ENCODE results near the gene SYT2.

SYT2 gene

DNA sequence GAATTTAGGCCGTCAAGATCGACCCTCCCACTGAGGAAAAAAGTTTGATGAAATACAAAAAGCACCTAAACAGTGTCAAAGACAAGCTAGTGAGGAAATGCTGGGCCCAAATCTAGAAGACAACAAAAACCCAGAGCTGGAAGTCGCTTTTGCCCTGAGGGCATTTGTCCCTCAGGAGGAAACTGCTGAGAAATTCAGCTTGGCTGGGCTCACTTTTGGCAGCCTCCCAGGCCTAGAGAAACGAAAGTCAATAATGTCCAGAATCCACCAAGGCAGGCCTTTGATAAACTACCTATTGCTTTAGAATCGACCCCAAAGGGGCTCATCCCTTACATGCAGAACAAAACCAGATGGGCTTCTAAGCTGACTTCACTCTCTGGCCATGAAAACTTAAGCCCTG, 38.9 kb downstream of the SYT2 start:
- DNase-seq: peak; percentile 20

DNA sequence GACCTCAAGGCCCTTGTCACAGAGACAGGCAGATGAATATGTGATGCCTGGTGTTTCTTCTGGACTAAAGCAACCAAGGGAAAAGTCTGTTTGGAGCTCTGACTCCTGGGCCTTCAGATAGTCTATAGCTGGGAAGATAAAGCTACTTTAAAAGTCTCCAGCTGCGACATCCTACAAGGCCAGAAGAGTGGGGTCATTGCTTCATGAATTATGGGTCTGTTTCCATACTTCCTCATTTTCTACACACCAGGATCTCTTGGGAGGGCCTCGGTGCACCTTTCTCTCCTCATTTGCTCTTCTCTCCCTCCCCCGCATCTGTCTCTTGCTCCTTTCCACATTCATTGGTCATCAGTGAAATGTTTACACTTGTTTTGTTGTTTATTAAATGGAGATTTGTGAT, 44.8 kb downstream of the SYT2 start:
- no peak for DNase-seq

DNA sequence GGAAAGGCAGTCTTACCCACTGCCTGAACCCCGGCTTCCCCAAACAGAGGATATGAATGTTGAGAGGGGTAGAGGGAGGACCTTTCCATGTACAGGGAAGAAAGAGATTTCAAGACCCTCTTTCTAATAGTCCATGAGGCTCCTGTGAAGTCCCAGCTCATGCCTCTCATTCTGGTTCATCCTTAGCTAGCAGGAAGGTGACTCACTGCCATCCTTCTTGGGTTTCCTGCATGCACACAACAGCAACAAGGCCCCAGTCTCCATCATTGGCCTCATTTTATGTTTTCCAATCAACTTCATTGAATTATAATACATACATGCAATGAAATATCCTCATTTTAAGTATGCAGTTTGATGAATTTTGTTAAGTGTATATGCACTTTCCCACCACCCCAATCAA, 46.2 kb downstream of the SYT2 start:
- no peak for DNase-seq

DNA sequence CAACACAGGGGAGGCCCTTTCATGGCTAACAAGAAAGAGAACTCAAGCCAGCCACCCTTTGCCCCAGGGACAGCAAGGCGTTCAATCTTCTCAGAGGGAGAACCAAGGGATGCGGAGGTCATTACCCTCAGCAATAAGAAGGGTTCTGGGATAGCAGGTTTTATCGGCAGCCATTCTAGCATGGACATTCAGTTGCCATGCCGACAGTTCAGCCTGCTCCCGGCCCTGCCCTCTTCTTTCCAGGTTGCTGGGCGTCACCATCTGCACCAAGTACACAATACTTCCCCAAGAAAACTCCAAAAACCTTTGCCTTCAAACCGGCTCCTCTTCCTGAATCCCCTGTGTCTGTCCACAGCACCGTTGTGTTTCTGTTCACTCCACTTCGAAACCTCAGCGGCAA, 47.1 kb downstream of the SYT2 start:
- DNase-seq: no peak

DNA sequence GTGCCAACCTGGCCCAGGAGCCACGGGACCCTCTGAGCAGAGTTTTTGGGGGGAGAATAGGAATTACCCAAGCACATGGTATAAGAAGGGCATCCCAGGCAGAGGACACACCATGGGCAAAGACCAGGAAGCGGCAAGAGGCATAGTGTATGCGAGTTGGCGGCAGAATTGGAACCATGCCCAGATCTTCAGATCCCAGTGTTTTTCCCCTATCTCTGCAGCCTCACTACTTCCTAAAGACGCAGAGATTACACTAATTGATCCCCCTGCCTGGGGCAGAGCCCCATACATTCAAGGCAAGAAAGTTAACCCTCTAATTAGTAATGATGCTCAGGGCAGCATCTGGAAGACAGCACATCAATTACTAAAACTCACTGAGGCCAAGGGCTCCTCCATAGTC, 48.2 kb downstream of the SYT2 start:
- no peak for DNase-seq

DNA sequence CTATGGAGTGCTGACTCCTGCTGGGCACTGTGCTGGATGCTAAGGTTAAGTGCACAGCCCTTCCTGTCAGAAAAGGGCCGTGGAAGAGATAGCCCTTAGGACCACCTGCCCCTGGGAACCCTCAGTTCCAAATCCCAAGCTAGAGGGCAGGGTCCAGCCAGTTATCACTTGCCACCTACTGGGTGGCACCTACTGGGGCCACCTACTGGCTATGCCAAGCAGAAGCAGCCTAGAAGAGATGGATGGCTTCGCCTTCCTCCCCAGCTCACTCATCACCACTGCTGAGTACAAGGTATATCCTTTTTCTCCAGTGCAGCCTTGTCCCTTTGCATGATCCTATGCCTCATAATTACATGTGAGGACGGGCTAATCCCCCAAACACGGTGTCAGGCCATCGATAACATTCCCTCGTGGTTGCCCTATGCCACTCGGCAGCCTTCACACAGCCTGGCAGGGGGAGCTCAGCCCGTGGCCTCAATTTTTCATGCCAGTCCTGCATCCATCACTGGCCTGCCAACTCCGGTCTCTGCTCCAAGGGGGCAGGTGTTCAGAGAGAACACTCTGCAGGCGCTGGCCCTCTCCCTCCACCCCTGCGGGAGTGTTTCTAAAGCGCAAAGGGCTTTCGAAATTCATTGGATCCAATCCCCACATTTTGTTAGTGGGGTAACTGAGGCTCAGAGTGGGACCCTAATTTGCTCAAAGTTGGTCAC, 49.0 kb downstream of the SYT2 start:
- no peak for DNase-seq

DNA sequence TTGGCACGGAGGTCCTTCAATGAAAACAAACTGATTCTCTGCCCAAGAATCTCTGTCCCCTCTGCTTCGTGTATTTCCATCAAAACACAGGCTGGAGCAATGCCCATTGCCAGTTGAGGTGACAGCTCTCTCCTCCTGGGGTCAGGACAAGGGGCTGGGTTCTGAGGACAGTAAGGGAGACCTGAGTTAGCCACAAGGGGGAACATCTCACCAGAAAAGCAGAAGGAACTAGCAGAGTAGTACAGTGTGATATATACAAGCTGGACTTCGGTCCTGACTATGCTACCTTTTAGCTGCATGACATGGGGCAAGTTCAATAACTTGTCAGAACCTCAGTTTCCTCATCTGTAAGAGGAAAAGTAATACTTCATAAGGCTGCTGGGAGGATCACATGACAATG, 50.3 kb downstream of the SYT2 start:
- DNase-seq: no peak

DNA sequence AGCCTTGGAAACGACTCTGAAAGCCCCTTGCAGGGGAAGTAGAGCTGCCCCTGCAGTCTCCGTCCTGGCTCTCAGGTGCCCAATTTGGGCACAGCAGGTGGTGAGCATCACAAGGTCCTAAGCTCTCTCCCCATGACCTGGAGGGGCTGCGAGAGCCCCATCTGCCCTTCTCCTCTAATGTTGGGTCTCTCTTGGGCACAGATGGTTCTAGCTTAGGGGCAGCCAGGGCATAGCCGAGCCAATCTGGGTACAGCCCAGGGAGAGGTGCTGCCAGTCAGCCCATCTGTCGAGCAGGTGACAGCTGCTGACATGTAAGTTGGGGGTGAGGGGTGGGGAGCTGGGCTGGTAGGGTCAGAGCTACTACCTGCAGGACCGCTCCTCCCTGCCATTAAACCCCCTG, 50.7 kb downstream of the SYT2 start:
- peak; percentile 51 for DNase-seq

DNA sequence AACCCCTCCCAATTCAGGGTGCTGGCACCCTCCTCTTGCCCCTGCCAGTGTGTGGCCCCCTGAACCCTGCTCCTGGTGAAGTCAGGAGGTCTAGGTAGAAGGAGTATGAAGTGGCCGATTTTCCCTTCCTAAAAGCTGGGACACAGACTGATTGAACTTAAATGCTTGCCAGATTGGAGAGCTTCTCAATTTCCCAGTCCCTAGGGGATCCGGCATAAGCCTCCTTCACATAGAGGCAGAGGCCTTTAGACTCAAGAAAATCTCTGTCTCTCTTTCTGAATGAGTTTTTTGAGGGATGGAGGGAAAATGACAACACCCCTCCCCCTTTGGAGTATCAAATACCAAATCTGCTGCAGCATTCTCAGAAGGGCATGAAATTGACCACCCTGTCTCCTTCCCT, 51.5 kb downstream of the SYT2 start:
- DNase-seq: no peak

DNA sequence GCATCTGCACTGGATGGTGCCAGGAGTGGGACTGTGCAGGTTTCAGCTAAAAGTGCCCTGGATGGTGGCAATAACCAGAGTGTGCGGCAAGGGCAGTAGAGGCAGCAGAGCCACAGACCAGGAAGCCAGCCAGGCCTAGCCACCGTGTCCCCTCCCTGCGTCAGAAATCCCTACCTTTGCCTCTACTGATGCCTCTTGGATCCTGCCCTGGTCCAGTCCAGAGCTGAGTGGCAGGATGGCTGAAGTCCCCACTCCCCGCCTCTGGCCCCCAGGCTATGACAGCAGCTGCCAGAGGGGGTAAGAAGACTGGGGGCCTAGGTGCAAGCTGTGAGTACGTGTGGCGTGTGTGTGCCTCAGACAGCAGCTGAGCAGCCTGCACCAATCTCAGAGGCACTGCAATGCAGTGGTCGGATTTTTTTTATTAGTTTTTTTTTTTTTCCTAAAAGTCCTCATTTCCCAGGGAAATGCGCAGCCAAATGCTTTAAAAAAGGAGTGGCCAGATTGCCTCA, 51.9 kb downstream of the SYT2 start:
- no peak for DNase-seq

DNA sequence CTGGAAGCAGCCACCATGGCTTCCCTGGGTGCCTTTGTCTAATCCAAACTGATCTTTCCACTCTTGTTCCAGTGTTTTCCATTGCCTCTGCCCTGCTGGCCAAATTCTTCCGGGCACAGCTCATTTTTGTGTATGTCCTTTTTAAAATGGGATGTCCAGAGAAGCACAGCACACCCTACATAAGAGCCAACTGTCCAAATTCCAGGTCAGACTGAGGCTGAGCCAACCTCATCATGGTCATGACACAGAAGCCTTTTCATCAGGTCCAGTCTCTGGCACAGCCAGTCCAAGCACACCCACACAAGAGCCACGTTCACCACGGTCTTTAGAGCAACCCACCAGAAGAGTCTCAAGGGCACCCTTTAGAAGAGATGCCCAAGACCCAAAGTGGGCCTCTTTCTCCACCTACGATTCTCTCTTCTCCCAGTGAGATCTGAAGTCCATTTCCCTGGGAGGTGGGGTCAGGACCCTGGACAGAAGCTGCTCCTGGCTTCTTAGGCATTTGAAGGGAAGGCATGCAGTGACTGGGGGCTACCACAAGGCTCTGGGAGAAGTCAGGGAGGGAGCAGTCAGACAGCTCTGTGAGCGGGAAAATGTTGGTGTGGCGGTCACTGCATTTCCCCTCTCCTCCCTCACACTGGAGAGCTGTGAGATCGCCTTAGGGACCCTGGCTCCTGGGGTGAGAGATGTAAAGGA, 53.2 kb downstream of the SYT2 start:
- DNase-seq: no peak

DNA sequence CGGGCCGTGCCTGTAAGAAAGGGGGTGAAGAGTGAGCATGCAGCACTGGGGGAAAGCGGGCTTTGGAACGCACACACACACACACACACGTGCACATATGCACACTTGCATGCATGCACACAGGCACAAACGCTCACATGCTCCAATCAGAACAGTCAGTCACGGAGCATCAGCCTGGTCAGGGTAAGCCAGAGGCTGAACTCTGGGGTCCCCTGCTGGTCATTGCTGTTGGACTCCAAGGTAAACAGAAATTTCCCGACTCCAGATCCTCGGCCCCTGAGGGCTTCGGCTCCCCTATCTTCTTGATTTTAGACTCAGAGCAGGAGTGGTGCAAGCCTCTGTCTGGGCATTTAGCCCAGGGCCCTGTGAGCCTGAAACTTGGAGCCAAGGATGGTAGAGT, 54.2 kb downstream of the SYT2 start:
- DNase-seq: no peak

DNA sequence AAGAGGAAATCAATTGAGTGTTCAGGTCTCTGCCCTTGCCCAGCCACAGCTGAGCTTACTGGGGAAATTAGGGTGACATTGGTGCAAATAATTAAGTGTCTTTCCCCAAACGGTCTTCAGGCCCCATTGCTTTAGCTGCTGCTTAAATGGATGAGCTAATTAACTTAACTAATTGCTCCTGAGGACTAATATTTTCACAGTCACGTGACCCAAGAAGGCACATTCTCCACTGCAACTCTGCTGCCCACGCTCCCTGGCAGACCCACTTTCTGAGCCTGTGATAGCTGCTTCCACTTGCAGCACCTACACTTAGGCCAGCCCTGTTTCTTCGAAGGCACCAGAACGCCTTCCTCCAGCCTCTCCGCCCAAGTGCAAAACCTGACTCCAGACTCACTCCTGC, 56.2 kb downstream of the SYT2 start:
- no peak for DNase-seq

DNA sequence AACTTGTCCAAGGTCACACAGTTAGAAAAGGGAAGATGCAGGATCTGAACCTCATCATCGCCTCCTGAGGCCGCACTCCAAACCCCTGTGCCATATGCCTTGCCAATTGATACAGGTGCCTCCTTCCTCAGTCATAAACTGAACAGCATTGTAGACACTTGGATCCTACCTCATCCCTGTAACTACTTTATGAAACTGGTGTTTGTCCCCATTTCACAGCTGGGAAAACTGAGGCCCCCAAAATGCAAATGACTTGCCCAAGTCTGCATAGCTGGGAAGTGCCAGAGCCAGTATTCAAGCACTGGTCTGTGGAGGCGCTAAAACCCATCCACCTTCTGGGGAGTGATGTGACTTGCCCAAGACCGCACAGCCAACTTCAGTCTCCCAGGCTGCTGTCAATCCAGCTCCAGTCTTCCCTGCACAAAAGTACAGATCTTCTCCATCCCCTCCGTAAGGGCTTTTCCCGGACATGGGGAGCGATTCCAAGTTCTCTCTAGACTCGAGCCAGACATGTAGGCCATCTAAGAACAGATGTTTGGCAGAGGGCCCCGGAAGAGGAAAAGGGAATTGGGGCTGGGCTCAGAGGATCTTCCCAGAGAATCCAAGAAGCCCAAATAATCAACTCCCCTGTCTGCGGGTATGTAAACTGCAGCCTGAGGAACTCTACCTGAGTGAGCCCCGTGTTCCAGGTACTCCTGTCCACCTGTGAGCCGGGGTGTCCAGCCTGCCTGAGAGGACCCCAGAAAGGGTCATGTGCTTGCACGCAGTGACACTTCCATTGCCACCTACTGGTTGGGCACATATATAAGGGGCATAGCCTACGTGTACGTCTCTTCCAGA, 60.5 kb downstream of the SYT2 start:
- DNase-seq: peak; percentile 45

DNA sequence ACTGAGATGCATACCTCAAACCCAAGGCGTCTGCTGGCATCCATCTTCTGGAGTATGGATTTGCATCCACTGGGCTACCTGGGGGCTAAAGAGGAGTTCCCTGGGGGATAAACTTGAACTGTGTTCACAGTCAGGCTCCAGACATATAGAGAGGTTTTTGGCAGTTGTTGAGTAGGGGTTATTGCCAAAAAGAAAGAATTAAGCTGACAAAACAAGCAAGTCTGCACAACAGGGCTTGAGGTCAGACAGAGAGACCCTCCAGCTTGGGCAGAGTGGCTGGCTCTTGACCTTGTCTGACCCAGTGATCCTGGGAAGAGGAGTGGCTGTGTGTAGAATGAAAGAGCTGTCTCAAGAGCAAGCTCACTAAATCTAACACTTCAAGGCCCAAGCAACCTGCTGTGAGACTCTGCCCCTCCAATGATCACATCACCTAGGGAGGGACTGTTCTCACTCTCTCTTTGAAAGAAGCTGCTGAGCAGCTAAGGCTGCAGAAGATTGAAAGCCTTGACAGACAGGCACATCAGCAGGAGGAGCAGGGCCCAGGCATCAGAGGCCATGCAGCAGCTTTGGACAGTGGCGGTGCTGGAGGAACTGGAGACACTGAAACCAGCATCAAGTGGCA, 61.5 kb downstream of the SYT2 start:
- no peak for DNase-seq

DNA sequence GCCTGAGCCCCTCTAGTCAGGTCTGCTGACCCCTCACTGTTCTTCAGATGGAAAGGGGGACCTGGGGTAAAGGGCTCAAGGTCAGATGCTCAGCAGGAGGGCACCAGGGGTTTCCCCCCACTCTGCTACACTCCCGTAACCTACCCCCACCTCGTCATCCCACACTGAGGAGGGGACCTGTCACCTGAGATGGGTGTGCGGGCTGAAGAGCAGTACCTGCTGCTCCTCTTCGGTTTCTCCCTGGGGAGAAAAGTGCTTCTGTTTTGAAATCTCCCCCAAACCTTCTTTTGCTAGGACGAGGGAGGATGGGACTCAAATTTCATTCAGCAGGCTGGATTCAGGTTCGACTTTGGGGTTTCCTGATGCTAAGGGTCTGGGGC, 65.2 kb downstream of the SYT2 start:
- no peak for DNase-seq

DNA sequence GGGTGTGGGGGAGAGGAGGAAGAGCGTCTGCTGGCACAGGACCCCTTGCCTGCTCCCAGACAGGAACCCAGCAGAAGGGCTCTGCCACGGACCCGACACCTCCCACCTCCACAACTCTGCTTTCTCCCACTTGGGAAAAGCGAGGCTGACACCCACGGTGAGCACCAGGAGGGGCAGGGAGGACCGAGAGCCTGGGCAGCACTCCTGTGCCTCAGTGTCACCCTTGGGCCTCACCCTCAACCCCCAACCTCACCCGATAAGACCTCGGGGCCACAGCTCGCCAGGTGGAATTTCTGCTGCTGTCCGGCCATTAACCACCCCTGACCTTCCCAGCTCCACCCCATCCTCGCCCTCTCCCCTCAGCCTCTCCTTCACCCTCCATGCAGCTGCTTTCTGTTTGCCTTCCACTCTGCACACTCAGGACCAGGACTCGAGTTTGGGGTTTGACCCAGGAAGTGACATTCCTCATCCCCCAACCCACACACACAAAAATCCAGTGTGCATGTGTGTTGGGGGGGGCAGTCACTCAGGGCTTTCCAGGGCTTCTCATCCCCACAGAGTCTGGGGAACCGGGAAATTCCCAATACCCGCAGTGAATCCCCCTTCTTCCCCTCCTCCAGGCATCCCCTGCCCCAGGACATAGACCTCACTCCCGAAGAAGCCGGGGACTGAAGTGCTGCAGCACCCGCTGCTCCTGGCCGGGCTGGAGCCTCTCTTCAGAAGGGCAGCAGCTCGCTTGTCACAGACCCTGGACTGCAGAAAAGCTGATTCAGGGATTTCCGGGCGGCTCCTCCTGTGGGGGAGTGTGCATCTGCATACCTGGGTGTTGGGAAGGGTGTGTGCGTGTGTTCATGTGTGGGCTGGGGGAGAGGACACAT, 65.8 kb downstream of the SYT2 start:
- DNase-seq: no peak

DNA sequence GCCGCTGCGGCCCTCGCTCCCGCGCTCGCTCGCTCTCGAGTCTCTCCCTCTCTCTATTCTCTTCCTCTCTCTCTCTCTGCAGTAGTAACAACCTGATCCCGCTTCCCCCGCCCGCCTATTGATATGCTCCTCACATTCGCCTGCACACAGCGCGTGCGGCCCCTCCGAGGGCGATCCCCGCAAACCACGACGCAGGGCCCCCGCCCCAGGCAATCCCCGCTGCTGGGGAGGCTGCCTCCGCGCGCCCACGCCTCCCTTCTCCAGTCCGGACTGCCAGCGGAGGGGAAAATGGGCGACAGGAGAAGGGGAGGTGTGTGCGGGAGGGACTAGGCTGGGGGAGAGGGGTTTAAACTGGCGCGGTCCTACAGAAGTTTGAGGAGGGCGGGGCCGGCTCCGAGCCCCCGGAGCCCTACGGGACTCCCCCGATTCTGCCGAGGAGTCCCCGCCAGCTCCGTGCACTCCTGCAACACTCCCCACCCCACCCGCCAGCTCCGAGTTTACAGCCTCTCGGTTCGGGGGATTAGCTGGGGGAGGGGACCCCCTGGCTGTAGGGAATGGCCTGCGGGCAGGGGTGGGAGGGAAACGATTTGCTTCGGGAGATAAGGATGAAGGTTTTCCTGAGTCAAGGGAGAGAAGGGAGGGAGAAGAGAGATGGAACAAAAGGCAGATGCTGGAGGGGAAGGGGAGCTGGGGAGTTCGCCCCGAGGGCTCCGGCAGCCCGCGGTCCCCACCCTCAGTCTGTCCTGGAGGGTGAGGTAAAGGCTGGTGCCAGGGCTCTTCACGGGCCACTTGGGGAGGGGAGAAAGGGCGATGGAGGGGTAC, 66.6 kb downstream of the SYT2 start:
- DNase-seq: no peak

DNA sequence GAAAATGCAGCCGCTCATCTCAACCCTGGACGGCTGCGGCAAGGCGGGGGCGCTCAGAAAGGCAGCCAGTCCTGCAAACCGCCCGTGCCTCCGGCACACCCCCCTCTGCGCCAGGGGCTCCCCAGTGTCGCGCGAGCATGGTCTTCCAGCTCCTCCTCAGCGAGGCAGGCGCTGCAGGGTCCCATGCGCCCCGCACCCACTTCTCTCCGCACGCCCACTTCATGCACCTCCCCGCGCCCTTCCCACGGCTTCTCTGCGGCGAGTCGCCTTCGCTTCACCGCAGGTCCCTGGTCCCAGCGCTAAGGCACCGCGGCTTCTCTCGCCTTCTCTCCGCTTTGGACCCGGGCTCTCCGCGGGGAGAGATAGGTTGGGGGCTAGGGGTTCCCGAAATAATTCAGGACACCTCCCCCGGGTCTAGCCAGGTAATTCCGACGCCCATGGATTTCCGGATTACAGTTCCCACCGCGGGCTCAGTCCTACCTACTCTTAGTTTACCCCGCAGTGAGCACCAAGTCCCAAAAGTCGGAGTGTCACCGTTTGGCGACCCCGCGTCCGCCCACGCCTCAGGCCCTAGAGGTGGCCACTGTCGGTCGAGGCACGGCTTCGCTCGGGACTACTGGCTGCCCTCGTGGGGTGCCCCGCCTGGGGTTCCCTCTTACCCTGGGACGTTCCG, 67.5 kb downstream of the SYT2 start:
- DNase-seq: no peak

DNA sequence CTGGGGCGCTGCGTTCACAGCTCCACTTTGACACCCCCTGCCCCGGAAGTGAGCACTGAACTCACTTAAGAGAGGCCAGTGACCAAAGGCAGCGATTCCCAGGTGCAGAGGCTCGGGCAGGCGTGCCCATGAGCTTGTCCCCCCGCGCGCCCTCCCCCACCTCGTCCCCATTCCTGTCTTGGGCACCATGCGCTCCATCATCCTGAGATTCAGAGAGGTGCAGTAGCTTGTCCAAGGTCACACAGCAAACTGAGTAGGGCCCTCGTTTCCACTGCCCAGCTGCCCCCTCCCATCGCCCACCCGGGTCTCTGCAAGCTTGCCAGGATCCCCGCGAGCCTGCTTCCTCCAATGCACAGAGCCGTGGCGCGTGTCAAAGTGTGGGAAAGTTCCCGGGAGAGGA, 68.0 kb downstream of the SYT2 start:
- DNase-seq: no peak

DNA sequence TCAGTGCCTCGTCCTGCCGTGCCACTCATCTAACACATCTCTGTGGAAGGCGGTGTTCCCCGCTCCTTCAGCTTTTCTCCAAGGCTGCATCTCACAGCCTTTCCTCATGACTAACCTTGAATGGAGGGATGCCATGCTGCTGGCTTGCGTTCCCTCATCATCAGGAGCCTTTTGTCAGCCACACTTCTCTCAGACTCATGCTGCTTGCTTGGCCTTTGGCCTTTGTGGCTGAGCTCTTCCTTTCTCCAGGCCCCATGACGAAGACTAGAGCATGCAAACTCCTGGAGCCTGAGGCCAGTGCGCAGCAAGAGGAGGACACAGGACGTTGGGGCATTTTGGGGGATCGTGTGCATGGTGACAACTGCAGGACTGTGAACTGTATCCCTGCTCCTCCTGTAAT, 70.8 kb downstream of the SYT2 start:
- DNase-seq: no peak
